MCF 10A (cell line): Measurements from ENCODE around the gene ABLIM2. TPM values are rescaled to one million over a fixed set of nuclear protein-coding genes. Genes with fewer than 3 reads are reported as not detected.

Source experiments
- BruUV-seq: library from RNA; stranded (reverse); fragments of 400-500 nt; replicated peaks from 2 replicates; lab custom pipeline; 2021; lab: Mats Ljungman, UMichigan
- CTCF ChIA-PET: fragments of 300-600 bp; sonication (Branson Sonifier 250); formaldehyde crosslinking; extraction: SDS; loops from one replicate; lab custom pipeline; 2021; ENCODE audit warnings: antibody characterized with exemption, inconsistent platforms; lab: Yijun Ruan, JAX
- POLR2A ChIA-PET: fragments of 300-600, 350-650 bp; sonication (Branson Sonifier 250); formaldehyde crosslinking; extraction: SDS; loops from one replicate; lab custom pipeline; 2020; ENCODE audit warnings: antibody characterized with exemption, inconsistent platforms; lab: Yijun Ruan, JAX
- DNase-seq: peaks from one replicate; pipeline ENCODE4 v3.0.0-alpha.2; 2018; ENCODE audit not compliant: unreplicated experiment
- H3K27ac Mint-ChIP-seq: one replicate; pipeline ENCODE4 v1.8.0; 2022; ENCODE audit warnings: mild to moderate bottlenecking, low read depth, mixed read lengths; ENCODE audit not compliant: unreplicated experiment
- H3K27me3 Mint-ChIP-seq: one replicate; pipeline ENCODE4 v1.8.0; 2022; ENCODE audit warnings: mixed read lengths; ENCODE audit not compliant: insufficient read depth, unreplicated experiment
- H3K36me3 Mint-ChIP-seq: one replicate; pipeline ENCODE4 v1.8.0; 2022; ENCODE audit warnings: mild to moderate bottlenecking, moderate library complexity, mixed read lengths; ENCODE audit not compliant: insufficient read depth, unreplicated experiment
- H3K4me1 Mint-ChIP-seq: one replicate; pipeline ENCODE4 v1.8.0; 2022; ENCODE audit warnings: mixed read lengths; ENCODE audit not compliant: insufficient read depth, unreplicated experiment
- H3K4me3 Mint-ChIP-seq: one replicate; pipeline ENCODE4 v1.8.0; 2022; ENCODE audit warnings: mild to moderate bottlenecking, moderate library complexity, mixed read lengths; ENCODE audit not compliant: unreplicated experiment
- H3K9me3 Mint-ChIP-seq: one replicate; pipeline ENCODE4 v1.8.0; 2022; ENCODE audit warnings: mixed read lengths; ENCODE audit not compliant: unreplicated experiment
- CTCF ChIP-seq: fragments of 200-600 bp; IDR thresholded peaks from one replicate; pipeline ENCODE4 v1.8.0; 2022; ENCODE audit warnings: antibody characterized with exemption, mild to moderate bottlenecking; ENCODE audit not compliant: unreplicated experiment
- intact Hi-C: fragments of 100-400 bp; cut with micrococcal nuclease; formaldehyde crosslinking; loops from 2 replicates; pipeline ENCODE4 v1.14.1; 2022
- total RNA-seq: library from RNA; stranded (reverse); gene quantifications from 2 replicates; pipeline ENCODE4 v1.2.3, GENCODE V29; 2022

ABLIM2 gene
- total RNA-seq, 1 experiment from 2014 or later, result 5.3 TPM

- no peak for DNase-seq
- CTCF ChIA-PET, result no interaction called here
- intact Hi-C loops, result no loop called here
- H3K4me1 Mint-ChIP-seq, result peaks cover 9% of the 10 kb centered on the region
- BruUV-seq, result no TSS peak
- TF ChIP-seq CTCF, result no peak
- no peak overlapping the region for H3K4me3 Mint-ChIP-seq
- peaks cover 23% of the 10 kb centered on the region for H3K27me3 Mint-ChIP-seq
- POLR2A ChIA-PET, result interaction anchor here (0.6 kb wide), 1 partner anchor 1060 kb away, joined by 4 read pairs; no protein-coding TSS in a partner anchor
- H3K9me3 Mint-ChIP-seq, result no peaks in the 10 kb centered on the region
- H3K27ac Mint-ChIP-seq, result no peak overlapping the region
- peaks cover 12% of the 10 kb centered on the region for H3K36me3 Mint-ChIP-seq
These were observed 40.1 kb downstream of the ABLIM2 start for GRCh38 chr4:8118531-8118930.

GRCh38 chr4:8118035-8118434 lies 40.6 kb downstream of the ABLIM2 start:
- peaks cover 12% of the 10 kb centered on the region for H3K36me3 Mint-ChIP-seq
- peaks cover 9% of the 10 kb centered on the region for H3K4me1 Mint-ChIP-seq
- TF ChIP-seq CTCF, result no peak
- no peak for DNase-seq
- H3K27me3 Mint-ChIP-seq, result peaks cover 18% of the 10 kb centered on the region
- H3K9me3 Mint-ChIP-seq, result no peaks in the 10 kb centered on the region
- ChIA-PET POLR2A (no interaction called here), CTCF (no interaction called here)
- H3K27ac Mint-ChIP-seq, result no peak overlapping the region
- intact Hi-C loops, result no loop called here
- BruUV-seq, result no TSS peak
- no peak overlapping the region for H3K4me3 Mint-ChIP-seq

- no peak for TF ChIP-seq CTCF
- Mint-ChIP-seq H3K4me3 (no peak overlapping the region), H3K27ac (no peak overlapping the region), H3K27me3 (peaks cover 11% of the 10 kb centered on the region), H3K9me3 (no peaks in the 10 kb centered on the region), H3K4me1 (peaks cover 9% of the 10 kb centered on the region), H3K36me3 (peaks cover 12% of the 10 kb centered on the region)
- intact Hi-C loops, result no loop called here
- peak; percentile 73 for DNase-seq
- BruUV-seq, result no TSS peak
- ChIA-PET POLR2A (no interaction called here), CTCF (interaction anchor here (0.6 kb wide), 1 partner anchor 59 kb away, joined by 5 read pairs; no protein-coding TSS in a partner anchor)
These were observed 41.3 kb downstream of the ABLIM2 start for GRCh38 chr4:8117278-8117682.

- intact Hi-C loops, result no loop called here
- no peak for TF ChIP-seq CTCF
- no peaks in the 10 kb centered on the region for H3K9me3 Mint-ChIP-seq
- peaks cover 12% of the 10 kb centered on the region for H3K36me3 Mint-ChIP-seq
- ChIA-PET POLR2A (no interaction called here), CTCF (interaction anchor here (0.5 to 0.6 kb wide), 2 partner anchors 396 to 486 kb away, joined by 3 to 4 read pairs; no protein-coding TSS in a partner anchor)
- no peak overlapping the region for H3K27ac Mint-ChIP-seq
- peaks cover 9% of the 10 kb centered on the region for H3K4me1 Mint-ChIP-seq
- H3K4me3 Mint-ChIP-seq, result no peak overlapping the region
- BruUV-seq, result no TSS peak
- DNase-seq, result no peak
- peaks cover 11% of the 10 kb centered on the region for H3K27me3 Mint-ChIP-seq
These were observed 42.7 kb downstream of the ABLIM2 start for GRCh38 chr4:8115916-8116315.
